ENCODE data around the gene STAT3. TPM values are rescaled to one million over a fixed set of nuclear protein-coding genes. Genes with fewer than 3 reads are reported as not detected.

STAT3 gene
- total RNA-seq, 1 donor from 2014 or later = 41.2 TPM

GRCh38 chr17:42386777-42387657 lies 1.2 kb downstream of the STAT3 start:
- Mint-ChIP-seq H3K27ac (peak overlapping the region; percentile 97), H3K9me3 (ENCODE audit: low read depth) (no peaks in the 10 kb centered on the region), H3K4me1 (ENCODE audit: low read depth) (peaks cover 23% of the 10 kb centered on the region), H3K36me3 (ENCODE audit: insufficient read depth) (no peaks in the 10 kb centered on the region), H3K4me3 (ENCODE audit: low read depth) (peak overlapping the region; percentile 93), H3K27me3 (no peaks in the 10 kb centered on the region)
- DNase-seq (ENCODE audit: low spot score, unreplicated experiment) = no peak
- TF ChIP-seq, protein P1, sequence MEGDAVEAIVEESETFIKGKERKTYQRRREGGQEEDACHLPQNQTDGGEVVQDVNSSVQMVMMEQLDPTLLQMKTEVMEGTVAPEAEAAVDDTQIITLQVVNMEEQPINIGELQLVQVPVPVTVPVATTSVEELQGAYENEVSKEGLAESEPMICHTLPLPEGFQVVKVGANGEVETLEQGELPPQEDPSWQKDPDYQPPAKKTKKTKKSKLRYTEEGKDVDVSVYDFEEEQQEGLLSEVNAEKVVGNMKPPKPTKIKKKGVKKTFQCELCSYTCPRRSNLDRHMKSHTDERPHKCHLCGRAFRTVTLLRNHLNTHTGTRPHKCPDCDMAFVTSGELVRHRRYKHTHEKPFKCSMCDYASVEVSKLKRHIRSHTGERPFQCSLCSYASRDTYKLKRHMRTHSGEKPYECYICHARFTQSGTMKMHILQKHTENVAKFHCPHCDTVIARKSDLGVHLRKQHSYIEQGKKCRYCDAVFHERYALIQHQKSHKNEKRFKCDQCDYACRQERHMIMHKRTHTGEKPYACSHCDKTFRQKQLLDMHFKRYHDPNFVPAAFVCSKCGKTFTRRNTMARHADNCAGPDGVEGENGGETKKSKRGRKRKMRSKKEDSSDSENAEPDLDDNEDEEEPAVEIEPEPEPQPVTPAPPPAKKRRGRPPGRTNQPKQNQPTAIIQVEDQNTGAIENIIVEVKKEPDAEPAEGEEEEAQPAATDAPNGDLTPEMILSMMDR (IDR thresholded peaks at IDR 0.05; ENCODE audit: unreplicated experiment) = no peak

GRCh38 chr17:42381898-42382297 lies 6.3 kb downstream of the STAT3 start:
- TF ChIP-seq, protein P1 (IDR thresholded peaks at IDR 0.05; ENCODE audit: unreplicated experiment) = no peak
- Mint-ChIP-seq H3K9me3 (ENCODE audit: low read depth) (no peaks in the 10 kb centered on the region), H3K4me1 (ENCODE audit: low read depth) (peaks cover 17% of the 10 kb centered on the region), H3K27ac (no peak overlapping the region), H3K27me3 (no peaks in the 10 kb centered on the region), H3K4me3 (ENCODE audit: low read depth) (no peak overlapping the region), H3K36me3 (ENCODE audit: insufficient read depth) (no peaks in the 10 kb centered on the region)
- DNase-seq (ENCODE audit: low spot score, unreplicated experiment) = no peak

DNA sequence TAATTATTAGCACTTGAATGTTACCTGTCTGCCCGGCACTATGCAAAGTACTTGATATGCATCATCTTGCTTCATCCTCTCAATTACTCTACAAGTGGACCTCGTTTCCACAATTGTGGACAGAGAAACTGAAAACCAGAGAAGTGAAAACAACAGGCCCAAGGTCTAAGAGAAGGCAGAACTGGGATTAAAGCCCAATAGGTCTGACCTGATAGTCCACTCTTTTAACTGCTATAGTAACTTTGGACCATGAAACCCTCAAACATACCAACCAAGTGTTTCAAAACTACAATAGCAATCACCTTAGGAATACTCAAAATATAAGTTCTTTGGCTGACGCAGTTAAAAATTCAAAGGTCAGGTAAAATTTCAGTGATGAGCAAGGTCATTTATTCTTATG lies 7.3 kb downstream of the STAT3 start:
- H3K9me3 Mint-ChIP-seq (ENCODE audit: low read depth) = no peaks in the 10 kb centered on the region
- H3K4me1 Mint-ChIP-seq (ENCODE audit: low read depth) = peaks cover 17% of the 10 kb centered on the region
- no peaks in the 10 kb centered on the region for H3K36me3 Mint-ChIP-seq (ENCODE audit: insufficient read depth)
- no peak overlapping the region for H3K4me3 Mint-ChIP-seq (ENCODE audit: low read depth)
- H3K27me3 Mint-ChIP-seq = no peaks in the 10 kb centered on the region
- H3K27ac Mint-ChIP-seq = no peak overlapping the region
- no peak for DNase-seq (ENCODE audit: low spot score, unreplicated experiment)
- TF ChIP-seq, protein P1 (IDR thresholded peaks at IDR 0.05; ENCODE audit: unreplicated experiment) = no peak

GRCh38 chr17:42378959-42379594 lies 9.2 kb downstream of the STAT3 start:
- Mint-ChIP-seq H3K4me3 (ENCODE audit: low read depth) (peak overlapping the region; percentile 27), H3K36me3 (ENCODE audit: insufficient read depth) (no peaks in the 10 kb centered on the region), H3K27me3 (no peaks in the 10 kb centered on the region), H3K4me1 (ENCODE audit: low read depth) (peaks cover 17% of the 10 kb centered on the region), H3K27ac (peak overlapping the region; percentile 65), H3K9me3 (ENCODE audit: low read depth) (no peaks in the 10 kb centered on the region)
- TF ChIP-seq, protein P1 (IDR thresholded peaks at IDR 0.05; ENCODE audit: unreplicated experiment) = no peak
- DNase-seq (ENCODE audit: low spot score, unreplicated experiment) = no peak

DNA sequence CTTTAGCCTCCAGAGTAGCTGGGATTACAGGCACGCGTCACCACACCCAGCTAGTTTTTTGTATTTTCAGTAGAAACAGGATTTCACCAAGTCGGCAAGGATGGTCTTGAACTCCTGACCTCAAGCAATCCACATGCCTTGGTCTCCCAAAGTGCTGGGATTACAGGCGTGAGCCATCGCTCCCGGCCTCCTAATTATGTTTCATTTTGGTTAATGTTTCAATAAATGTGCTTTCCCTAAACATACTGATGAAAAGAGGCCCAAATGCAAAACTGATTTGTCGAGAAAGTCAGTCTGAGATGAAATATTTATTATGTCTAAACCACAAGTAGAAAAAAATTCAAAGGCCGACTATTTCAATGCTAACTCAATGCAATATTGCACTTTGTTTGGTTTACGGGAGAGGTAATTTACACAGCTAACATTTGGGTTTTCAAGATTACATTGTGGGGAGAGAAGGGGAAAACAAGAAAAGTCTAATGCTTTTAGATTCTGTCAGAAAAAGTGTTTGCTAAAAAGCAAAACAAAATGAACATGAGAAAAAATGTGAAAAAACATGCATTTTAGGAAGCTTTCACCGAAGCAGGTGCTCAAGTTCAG lies 9.8 kb downstream of the STAT3 start:
- Mint-ChIP-seq H3K9me3 (ENCODE audit: low read depth) (no peaks in the 10 kb centered on the region), H3K4me3 (ENCODE audit: low read depth) (peak overlapping the region; percentile 27), H3K27me3 (no peaks in the 10 kb centered on the region), H3K4me1 (ENCODE audit: low read depth) (peaks cover 17% of the 10 kb centered on the region), H3K27ac (peak overlapping the region; percentile 65), H3K36me3 (ENCODE audit: insufficient read depth) (no peaks in the 10 kb centered on the region)
- no peak for DNase-seq (ENCODE audit: low spot score, unreplicated experiment)
- TF ChIP-seq, protein P1 (IDR thresholded peaks at IDR 0.05; ENCODE audit: unreplicated experiment) = no peak
